ENCODE data around the gene GGT5. TPM values are rescaled to one million over a fixed set of nuclear protein-coding genes. Genes with fewer than 3 reads are reported as not detected.
"Not testable (repeated sequence)": the region's sequence is repeated elsewhere in the genome, so short reads cannot be mapped to it uniquely, and the experiment has no call there.

GGT5 gene
- total RNA-seq, 2 experiments from 2014 or later: not detected

GRCh38 chr22:24208012-24208749 is 36.7 kb downstream of the GGT5 start:
- Mint-ChIP-seq H3K4me3 (no peak overlapping the region), H3K27me3 (no peaks in the 10 kb centered on the region), H3K36me3 (no peaks in the 10 kb centered on the region), H3K27ac (peak overlapping the region; percentile 22), H3K9me3 (no peaks in the 10 kb centered on the region), H3K4me1 (peaks cover 15% of the 10 kb centered on the region)
- DNase-seq: no peak

- Mint-ChIP-seq H3K4me3 (no peak overlapping the region), H3K9me3 (no peaks in the 10 kb centered on the region), H3K27ac (peak overlapping the region; percentile 30)
These were observed 37.4 kb downstream of the GGT5 start for GRCh38 chr22:24207264-24208011.

GRCh38 chr22:24206460-24207263 is 38.2 kb downstream of the GGT5 start:
- H3K27me3 Mint-ChIP-seq, H3K36me3 Mint-ChIP-seq, DNase-seq, H3K4me3 Mint-ChIP-seq, H3K27ac Mint-ChIP-seq, H3K9me3 Mint-ChIP-seq: not testable (repeated sequence)
- peaks cover 15% of the 10 kb centered on the region for H3K4me1 Mint-ChIP-seq

More at GRCh38 chr22:24207264-24208011, 37.4 kb downstream of the GGT5 start:
- DNase-seq: no peak
- H3K4me1 Mint-ChIP-seq: peaks cover 15% of the 10 kb centered on the region
- no peaks in the 10 kb centered on the region for H3K27me3 Mint-ChIP-seq
- no peaks in the 10 kb centered on the region for H3K36me3 Mint-ChIP-seq

GRCh38 chr22:24205438-24206195 is 39.3 kb downstream of the GGT5 start:
- H3K4me3 Mint-ChIP-seq: no peak overlapping the region
- no peaks in the 10 kb centered on the region for H3K9me3 Mint-ChIP-seq
- H3K27me3 Mint-ChIP-seq: no peaks in the 10 kb centered on the region
- H3K27ac Mint-ChIP-seq: no peak overlapping the region
- no peaks in the 10 kb centered on the region for H3K36me3 Mint-ChIP-seq
- peaks cover 15% of the 10 kb centered on the region for H3K4me1 Mint-ChIP-seq
- no peak for DNase-seq

- H3K27ac Mint-ChIP-seq, H3K27me3 Mint-ChIP-seq, H3K9me3 Mint-ChIP-seq, H3K36me3 Mint-ChIP-seq, H3K4me3 Mint-ChIP-seq, DNase-seq: not testable (repeated sequence)
- H3K4me1 Mint-ChIP-seq: peaks cover 15% of the 10 kb centered on the region
These were observed 41.0 kb downstream of the GGT5 start for GRCh38 chr22:24203856-24204255.

GRCh38 chr22:24201681-24202614 is 42.9 kb downstream of the GGT5 start:
- H3K36me3 Mint-ChIP-seq: no peaks in the 10 kb centered on the region
- H3K4me1 Mint-ChIP-seq: peaks cover 12% of the 10 kb centered on the region
- DNase-seq: no peak
- H3K4me3 Mint-ChIP-seq: no peak overlapping the region
- no peaks in the 10 kb centered on the region for H3K9me3 Mint-ChIP-seq
- H3K27me3 Mint-ChIP-seq: no peaks in the 10 kb centered on the region
- no peak overlapping the region for H3K27ac Mint-ChIP-seq

- H3K9me3 Mint-ChIP-seq: no peaks in the 10 kb centered on the region
- peaks cover 8% of the 10 kb centered on the region for H3K4me1 Mint-ChIP-seq
- H3K4me3 Mint-ChIP-seq: no peak overlapping the region
- H3K27ac Mint-ChIP-seq: no peak overlapping the region
- H3K36me3 Mint-ChIP-seq: no peaks in the 10 kb centered on the region
- no peaks in the 10 kb centered on the region for H3K27me3 Mint-ChIP-seq
- no peak for DNase-seq
These were observed 44.2 kb downstream of the GGT5 start for GRCh38 chr22:24200619-24201212.

- Mint-ChIP-seq H3K4me1 (peaks cover 8% of the 10 kb centered on the region), H3K4me3 (no peak overlapping the region), H3K27me3 (no peaks in the 10 kb centered on the region), H3K9me3 (no peaks in the 10 kb centered on the region), H3K27ac (no peak overlapping the region), H3K36me3 (no peaks in the 10 kb centered on the region)
- no peak for DNase-seq
These were observed 46.2 kb downstream of the GGT5 start for GRCh38 chr22:24198682-24199052.

- Mint-ChIP-seq H3K9me3 (no peaks in the 10 kb centered on the region), H3K27ac (no peak overlapping the region)
These were observed 53.0 kb downstream of the GGT5 start for GRCh38 chr22:24191893-24192292.

GRCh38 chr22:24191381-24191841 is 53.5 kb downstream of the GGT5 start:
- no peak for DNase-seq
- Mint-ChIP-seq H3K27me3 (no peaks in the 10 kb centered on the region), H3K27ac (no peak overlapping the region), H3K4me1 (no peaks in the 10 kb centered on the region), H3K36me3 (no peaks in the 10 kb centered on the region), H3K9me3 (no peaks in the 10 kb centered on the region), H3K4me3 (no peak overlapping the region)

More at GRCh38 chr22:24191893-24192292, 53.0 kb downstream of the GGT5 start:
- no peaks in the 10 kb centered on the region for H3K27me3 Mint-ChIP-seq
- no peaks in the 10 kb centered on the region for H3K4me1 Mint-ChIP-seq
- DNase-seq: no peak
- H3K36me3 Mint-ChIP-seq: no peaks in the 10 kb centered on the region
- H3K4me3 Mint-ChIP-seq: no peak overlapping the region

- DNase-seq: no peak
- Mint-ChIP-seq H3K36me3 (no peaks in the 10 kb centered on the region), H3K4me1 (no peaks in the 10 kb centered on the region), H3K27ac (no peak overlapping the region), H3K27me3 (no peaks in the 10 kb centered on the region), H3K4me3 (no peak overlapping the region), H3K9me3 (no peaks in the 10 kb centered on the region)
These were observed 54.2 kb downstream of the GGT5 start for GRCh38 chr22:24190596-24191208.

- Mint-ChIP-seq H3K9me3 (no peaks in the 10 kb centered on the region), H3K27me3 (no peaks in the 10 kb centered on the region), H3K27ac (no peak overlapping the region), H3K4me3 (no peak overlapping the region), H3K36me3 (no peaks in the 10 kb centered on the region), H3K4me1 (no peaks in the 10 kb centered on the region)
- DNase-seq: no peak
These were observed 54.7 kb downstream of the GGT5 start for GRCh38 chr22:24190159-24190540.
